GM21447 (cell line): Measurements from ENCODE around the gene SLIT3.

ENCODE experiments used
- ATAC-seq: cut with Tn5 transposase; IDR thresholded peaks from one replicate; pipeline ENCODE4 v1.9.1; 2021; ENCODE audit not compliant: unreplicated experiment

Gene SLIT3

DNA sequence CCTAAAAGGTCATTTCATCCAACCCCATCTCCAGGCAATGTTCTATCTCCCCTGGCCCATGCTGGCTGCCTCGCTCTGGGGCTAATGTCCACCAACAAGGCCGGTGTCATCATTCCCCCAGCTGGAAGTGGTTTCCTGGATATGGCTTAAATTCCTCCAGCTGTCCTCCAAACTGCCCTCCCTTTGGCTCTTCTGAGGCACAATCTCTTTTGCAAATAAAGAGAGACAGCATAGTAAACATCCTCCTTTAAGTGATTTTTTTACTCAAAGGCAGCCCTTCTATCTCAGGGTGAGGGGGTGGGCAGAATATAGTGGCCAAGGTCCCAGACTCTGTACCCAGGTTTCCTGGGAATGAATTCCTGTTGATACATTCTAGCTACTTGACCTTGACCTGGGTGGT is 604.3 kb downstream of the SLIT3 start:
- no peak for ATAC-seq

- ATAC-seq = no peak
Measured at GRCh38 chr5:168695301-168695835, 605.6 kb downstream of the SLIT3 start.

- ATAC-seq = no peak
Measured at GRCh38 chr5:168694289-168694688, 606.6 kb downstream of the SLIT3 start.

DNA sequence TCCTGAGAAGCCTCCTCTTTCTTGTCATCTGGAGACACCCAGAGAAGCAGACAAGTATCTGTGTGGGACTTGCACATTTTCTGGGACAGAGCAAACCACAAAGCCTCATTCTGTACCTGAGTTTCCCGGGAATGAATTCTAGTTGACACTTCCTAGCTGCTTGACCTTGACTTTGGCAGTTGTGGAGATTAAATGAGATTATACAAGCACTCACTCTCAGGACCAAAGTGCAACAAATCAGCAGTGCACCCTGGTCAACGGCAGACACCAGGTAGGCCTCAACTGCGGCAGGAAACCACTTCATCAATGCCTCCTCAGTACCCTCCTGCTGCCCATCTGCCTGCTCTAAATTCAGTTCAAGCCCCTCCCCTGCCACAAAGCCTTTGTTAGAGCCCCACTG is 607.1 kb downstream of the SLIT3 start:
- ATAC-seq = no peak

GRCh38 chr5:168693297-168693696 is 607.6 kb downstream of the SLIT3 start:
- no peak for ATAC-seq

GRCh38 chr5:168691891-168692290 is 609.0 kb downstream of the SLIT3 start:
- no peak for ATAC-seq

GRCh38 chr5:168689260-168689659 is 611.7 kb downstream of the SLIT3 start:
- no peak for ATAC-seq

- ATAC-seq = no peak
Measured at GRCh38 chr5:168686837-168687236, 614.1 kb downstream of the SLIT3 start.

- no peak for ATAC-seq
Measured at GRCh38 chr5:168685566-168685965, 615.4 kb downstream of the SLIT3 start.

DNA sequence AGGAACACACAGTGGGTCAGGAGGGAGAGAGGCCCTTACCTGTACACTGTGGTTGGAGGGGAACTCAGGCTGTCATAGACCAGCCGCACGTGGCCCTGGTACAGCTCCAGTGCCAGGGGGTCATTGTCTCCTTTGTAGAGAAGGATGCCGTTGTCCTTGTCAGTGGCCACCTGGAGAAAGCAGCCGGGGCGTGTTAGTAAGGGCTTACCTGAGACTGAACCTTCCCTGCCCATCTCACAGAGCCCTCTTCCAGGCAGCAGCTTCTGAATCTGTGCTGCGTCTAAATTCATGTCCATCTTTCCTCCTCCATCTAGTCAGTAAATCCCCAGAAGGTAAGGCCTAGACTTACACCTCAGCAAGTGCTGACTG is 617.0 kb downstream of the SLIT3 start:
- ATAC-seq = no peak

DNA sequence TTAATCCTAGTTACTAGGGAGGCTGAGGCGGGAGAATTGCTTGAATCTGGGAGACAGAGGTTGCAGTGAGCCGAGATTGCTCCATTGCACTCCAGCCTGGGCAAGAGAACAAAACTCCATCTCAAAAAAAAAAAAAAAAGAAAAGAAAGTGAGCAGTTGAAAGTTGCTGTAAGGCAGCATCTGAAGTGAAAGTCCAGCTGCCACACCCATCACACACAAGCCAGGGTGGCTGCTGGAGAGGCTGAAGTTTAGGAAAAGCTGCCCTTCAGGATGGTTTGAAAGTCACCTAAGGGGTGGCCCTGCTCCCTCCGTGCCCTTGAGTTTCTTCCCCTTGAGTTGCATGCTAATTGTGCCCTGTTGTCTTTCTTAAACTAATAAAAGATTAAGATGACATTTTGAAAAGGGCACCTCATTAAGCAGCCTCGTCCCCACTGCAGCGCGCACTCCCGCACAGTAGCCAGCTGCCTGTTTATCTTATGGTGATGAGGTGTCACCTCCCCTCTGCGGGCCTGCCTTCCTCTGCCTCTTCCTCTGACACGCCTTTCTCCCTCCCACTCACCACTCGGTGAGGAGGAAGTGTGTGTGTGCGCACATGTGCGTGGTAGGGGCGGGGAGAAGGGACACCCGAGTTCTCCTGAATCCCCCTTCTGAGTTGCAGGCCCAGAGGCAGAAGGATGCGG is 617.6 kb downstream of the SLIT3 start:
- ATAC-seq = no peak

DNA sequence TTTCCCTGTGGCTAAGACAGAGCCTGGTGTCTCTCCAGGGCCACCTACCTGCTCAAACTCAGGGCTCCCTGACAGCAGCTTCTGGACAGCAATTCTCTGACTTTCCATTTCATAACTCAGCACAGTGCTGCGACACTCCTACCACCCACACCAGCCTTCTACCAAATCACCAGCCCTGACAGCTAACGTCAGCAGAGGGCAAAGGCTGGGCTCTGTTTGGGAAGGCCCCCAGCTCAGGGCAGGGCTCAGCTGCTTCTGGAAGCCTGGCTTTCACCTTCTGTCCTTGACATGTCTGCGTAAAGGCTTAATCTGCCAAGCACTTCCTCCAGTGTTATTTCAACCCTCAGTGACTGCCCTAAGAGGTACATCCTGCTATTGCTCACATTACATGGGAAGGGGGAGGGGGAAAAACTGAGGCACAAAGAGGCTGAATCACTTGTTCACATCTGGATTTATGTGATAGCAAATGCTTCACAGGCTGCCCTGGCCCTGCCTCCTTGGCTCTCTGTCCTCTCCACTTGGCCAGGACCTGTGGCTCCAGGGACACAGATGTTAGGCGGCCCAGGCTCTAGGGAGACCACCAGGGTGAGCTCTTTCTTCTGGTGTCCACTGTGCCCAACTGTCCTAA is 619.3 kb downstream of the SLIT3 start:
- no peak for ATAC-seq

DNA sequence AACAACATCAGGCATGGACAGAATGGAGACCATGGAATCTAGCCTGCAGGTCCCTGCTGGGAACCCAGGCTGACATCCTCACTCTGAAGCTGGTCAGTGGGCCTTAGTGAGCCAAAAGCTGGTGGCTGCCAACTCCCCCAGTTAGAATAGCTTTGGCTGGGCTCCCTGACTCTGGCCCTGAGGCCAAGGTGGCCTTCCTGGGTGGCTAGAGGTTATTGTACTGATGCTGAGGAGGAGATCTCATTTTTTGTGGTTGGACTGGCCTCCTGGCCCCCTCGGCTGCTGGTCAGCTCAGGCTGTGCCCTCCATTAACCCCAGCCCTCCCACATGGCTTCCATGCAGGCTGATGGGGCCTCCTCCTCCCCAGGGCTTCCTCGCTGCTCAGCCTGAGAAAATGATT is 620.5 kb downstream of the SLIT3 start:
- ATAC-seq = no peak

GRCh38 chr5:168679515-168679920 is 621.4 kb downstream of the SLIT3 start:
- ATAC-seq = no peak

DNA sequence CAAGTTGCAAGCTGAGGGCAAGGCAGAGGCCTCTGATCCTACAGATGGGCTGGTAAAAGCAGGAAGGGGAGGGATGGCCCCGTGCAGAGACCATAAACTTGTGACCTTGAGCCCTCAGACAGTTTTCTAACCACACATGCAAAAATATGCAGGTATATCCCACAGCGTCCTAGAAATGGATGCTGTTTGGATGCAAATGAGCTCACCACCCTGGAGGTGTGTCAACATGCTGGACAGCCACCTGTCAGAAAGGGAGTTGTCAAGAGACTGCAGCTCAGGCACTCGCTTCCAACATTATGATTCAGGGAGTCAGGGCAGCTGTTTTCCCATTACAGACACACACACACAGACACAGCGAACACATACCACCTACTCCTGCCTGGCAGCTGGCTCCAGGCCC is 624.4 kb downstream of the SLIT3 start:
- ATAC-seq = no peak

DNA sequence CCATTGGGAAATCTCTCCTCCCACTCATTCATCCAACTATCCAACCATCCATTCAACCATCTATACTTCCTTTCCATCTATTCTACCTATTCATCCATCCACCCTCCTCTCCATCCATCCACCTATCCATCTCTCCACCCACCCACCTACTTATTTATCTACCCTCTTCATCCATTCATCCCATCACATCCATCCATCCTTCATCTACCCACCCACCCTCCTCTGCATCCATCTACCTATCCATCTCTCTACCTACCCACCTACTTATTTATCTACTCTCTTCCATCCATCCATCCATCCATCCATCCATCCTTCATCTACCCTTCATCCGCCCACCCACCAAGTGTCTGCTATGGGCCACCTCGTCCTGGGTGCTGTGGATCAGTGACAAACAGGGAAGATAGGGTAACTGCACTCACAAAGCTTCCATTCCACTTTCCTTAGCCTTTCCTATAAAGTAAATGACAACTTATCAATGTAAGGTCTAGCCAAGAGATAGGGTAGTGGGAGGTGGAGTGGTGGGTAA is 625.0 kb downstream of the SLIT3 start:
- ATAC-seq = no peak

DNA sequence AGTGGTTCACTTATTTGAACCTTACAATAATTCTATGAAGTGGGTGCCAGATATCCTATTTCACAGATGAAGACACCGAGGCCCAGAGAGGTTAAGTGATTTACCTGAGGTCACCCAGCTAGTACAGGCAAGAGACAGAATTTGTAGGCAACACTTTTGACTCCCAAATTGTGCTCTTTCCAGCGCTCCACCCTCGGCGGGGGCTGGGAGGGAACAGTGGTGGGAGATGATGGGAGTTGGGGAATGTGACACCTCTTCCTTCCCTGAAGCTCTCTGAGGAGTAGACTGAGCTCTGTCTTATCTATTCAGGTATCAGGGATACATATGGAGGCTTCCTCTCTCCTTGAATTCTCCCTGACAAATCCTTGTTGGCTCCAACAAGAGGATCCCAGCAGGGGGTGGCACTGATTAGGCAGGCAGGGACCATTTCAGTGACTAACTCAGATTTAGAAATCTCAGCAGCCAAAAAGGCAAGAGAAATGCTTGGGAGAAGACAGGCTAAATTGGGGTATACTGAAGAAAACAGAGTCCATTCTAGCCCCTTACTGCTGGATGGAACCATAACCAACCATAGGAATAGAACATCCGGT is 626.0 kb downstream of the SLIT3 start:
- ATAC-seq = no peak

DNA sequence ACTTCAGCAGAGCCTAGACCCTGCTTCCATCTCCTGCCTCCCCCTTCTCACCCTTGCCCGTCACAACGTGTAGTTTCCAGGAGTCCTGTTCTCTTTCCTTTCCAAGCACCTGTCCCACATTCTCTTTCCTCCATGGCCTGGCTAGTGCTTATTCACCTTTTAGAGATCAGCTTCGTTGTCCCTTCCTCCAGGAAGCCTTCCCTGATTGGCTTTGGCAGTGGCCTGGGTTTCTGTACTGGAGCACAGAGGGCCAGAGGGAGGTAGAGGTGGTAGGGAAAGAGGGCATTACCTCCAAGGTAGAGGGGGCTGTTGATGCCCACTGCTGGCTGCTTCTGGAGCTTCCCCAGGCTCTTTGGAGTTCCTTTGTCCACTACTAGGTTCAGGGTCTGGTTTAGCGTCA is 628.1 kb downstream of the SLIT3 start:
- no peak for ATAC-seq

DNA sequence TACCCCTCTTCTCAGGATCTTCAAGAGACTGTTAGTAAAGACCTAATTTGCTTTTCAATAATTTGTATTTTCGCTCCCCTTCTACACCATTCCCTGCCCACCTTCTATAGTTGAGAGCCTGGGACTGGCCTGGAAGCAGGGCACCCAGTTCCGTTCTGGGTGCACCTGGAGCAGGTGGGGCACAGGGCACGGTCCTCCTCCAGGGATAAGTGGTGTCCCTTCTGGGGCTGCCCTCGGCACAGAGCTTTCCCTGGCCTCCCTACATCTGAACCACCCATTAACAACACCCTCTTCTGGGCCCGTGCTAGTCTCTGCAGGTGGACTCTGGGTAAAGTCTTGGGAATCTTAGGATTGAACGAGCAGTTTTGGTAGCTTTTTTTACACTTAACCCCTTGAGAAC is 628.9 kb downstream of the SLIT3 start:
- no peak for ATAC-seq

- no peak for ATAC-seq
Measured at GRCh38 chr5:168670881-168671575, 629.9 kb downstream of the SLIT3 start.

DNA sequence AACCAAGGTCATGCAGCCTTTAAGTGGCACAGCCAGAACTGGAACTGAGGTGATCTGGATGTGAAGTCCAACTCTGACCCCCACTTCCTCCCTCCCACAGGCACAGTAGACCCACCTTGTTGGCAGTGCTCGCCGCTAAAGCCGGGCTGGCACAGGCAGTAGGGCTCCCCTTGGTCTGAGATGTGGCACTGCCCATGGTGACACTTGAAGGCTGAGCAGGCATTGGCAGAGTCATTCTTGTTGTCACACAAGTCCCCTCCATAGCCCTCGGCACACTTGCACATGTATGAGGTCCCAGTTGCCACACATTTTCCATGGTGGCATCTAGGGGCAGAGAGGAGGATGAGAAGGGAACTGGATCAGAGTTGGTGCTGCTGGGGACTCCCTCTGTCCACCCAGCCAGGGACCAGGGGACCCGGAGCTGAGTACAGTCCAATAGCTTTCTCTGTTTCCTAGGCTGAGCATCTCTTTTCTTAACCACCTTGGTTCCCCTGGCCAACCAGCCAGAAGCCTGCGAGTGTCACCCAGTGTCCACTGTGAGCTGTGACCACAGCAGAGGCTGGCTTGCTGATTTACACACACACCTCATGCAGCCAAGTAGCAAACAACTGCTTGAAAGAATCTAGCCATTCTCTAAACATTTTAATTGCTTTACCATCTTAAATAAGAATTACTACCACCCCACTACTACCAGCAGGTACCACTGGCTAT is 631.1 kb downstream of the SLIT3 start:
- no peak for ATAC-seq
